Mammary microvascular endothelial cell (primary cell): ENCODE measurements around the gene HDGF. TPM values are rescaled to one million over a fixed set of nuclear protein-coding genes. Genes with fewer than 3 reads are reported as not detected.

Experiments
- total RNA-seq: library from RNA; depleted of rRNA; stranded (reverse); fragments of >200 nt; gene quantifications from 2 replicates; pipeline ENCODE4 v1.2.3, GENCODE V29; 2015

Gene HDGF
- total RNA-seq = 232 and 273 TPM in 2 replicates

DNA sequence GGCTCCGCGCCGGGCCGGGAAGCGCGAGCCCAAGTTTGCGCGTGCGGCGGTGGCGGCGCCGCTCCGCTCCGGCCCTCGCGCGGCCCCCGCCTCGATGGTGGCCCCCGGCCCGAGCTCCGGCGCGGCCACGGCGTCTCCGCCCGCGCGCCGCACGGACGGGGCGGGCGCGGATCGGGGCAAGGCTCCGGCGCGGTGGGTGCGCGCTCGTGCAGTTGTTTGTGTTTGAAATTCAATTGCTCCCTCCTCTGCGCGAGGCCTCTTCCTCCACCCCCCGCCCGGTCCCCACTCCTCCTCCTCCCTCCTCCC lies at the start of gene HDGF:
Gene HDGF, minus strand, starts transcription at position 225 of the 306 bp plus-strand sequence. CDS start 246 bp downstream, outside the sequence.

DNA sequence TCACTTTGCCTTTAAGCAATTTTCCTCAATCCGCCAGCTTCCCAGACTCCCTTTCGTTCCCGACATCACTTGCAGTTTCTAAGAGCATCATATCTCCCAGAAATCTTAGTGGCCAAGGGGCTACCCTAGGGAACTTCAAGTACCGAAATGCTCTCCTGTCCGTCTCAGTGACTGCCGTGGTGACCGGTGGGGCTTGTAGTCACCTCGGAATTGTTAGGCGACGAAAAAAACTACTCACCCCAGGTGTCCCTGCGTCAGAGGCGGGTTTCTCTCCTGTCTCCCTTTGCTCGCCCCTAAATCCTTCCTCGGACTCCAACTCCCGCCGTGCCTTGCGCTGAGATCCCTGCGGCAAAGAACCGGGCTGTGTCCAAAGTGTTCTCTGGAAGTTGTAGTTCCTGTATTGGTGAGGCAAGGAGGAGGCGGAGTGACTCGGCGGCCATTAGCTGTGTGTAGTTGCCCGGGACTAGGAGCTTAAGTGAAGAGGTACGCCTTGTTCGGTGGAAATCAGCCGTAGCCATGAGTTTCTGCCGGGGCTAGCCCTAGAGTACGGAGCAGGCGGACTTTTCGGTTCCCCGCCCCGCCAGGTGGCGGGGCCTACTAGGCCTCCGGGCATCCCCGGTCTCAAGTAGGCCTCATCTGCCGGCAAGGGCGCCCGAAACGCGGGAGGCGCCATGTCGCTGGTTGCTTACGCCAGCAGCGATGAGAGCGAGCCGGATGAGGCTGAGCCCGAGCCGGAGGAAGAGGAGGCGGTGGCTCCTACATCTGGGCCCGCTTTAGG lies 15.8 kb upstream of the HDGF start, which contains the start of gene PRCC:
Gene PRCC, plus strand, starts transcription at position 435 of the 778 bp plus-strand sequence. Its CDS starts 237 bp downstream, at position 672.

DNA sequence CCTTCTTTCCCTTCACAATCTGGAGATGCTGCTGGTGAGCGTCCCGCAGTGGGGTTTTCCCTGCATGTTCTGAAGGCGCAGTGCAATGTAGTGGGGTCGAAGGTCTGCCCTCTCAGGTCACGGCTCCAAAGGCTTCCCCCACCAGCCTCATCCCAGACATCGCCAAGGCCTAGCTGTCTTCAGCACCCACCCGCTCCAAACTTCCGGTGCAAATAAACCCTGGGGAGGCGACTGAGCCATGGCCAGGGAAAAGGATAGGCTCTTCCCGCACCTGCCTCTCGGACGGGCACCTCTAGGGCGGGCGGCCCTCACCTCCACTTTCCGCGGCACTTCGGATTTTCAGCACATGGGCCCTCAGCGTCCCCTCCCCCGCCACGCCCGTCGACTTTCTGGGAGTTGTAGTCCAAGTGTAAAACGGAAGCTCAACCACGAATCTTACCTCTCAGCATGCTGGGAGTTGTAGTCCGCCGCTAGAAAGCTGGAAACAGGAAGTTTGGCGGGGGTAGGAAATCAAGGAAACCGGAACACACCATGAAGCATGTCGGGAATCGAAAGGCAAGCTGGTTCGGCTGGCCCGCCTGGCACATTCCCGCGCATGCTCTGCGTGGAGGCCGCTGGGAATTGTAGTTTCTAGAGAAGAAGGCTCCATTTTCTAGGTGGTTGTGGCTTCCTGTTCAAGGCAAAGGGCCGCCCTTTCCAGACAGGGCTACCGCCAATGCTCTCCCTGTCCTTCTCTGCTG lies 10.6 kb downstream of the HDGF start, which contains the start of gene MRPL24:
Gene MRPL24, minus strand, starts transcription at position 348 of the 740 bp plus-strand sequence. CDS start 2,384 bp downstream, outside the sequence.

DNA sequence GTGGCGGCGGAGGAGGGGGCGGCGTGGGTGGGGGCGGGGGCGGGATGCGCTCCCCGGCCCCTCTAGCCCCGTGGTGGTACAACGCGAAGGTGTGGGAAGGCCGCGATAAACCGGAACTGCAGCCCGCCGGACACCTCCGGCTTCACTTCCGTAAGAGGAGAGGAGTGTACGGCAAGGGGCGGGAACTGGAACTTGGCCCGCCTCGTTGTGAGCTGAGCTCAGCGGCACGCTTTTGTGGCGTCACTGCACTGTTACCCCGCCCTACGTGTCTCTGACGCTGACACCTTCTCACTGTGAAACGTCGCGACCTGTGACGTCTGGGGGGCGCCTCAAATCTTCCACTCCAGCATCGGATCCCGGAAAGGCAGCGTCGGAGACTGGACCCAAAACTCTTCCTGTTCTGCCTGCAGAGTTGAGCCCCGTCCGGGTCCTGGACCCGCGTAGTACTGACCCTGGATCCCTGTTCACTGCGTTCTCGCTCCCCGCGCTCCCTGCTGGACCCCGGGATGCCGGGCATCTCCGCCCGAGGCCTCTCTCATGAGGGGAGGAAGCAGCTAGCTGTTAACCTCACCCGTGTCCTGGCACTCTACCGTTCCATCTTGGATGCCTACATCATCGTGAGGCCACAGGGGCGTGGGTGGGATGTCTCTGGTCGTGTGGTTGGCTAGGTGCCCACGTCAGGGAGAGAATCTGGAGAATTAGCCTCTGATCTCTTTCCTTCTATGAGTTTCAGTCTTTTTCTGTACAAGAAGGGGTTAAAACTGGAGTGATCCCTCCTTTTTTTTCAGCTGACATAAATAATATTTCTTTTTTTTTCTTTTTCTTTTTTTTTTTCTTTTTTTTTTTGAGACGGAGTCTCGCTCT lies 22.6 kb downstream of the HDGF start, which contains the start of gene ISG20L2:
Gene ISG20L2, minus strand, starts transcription at position 168 of the 864 bp plus-strand sequence. CDS start 1,114 bp downstream, outside the sequence.

DNA sequence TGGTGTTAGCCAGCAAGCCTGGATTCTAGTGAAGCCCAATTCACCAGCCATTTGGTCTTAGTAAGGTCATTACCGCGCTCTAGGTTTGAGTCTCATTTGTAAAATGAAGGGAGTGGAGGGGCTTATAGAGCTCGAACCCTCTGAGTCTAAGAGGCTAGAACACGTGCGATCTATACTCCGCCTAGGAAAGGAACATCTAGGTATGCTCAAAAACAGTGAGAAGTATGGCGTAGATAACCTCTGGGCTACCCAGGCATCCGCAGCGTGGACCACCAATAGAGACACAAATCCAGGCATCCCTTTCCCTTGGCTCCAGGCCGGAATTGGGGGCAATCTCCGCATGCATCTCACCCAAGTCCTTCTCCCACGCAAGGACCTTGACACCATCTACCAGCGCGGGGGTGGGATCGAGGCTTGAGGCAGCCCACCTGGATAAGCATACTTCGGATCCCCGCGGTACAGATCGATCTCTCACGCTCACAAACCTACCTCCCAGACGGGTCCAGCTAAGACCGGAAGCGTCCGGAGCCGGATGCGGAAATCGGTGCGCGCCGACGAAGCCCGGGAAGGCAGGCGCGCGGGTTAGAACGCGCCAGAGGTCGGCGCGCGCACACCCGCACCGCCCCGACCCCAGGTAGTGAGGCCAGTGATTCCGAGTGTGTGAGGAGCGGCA lies 23.4 kb downstream of the HDGF start, which contains the start of gene METTL25B:
Gene METTL25B, plus strand, starts transcription at position 544 of the 673 bp plus-strand sequence. CDS start 636 bp downstream, outside the sequence.

DNA sequence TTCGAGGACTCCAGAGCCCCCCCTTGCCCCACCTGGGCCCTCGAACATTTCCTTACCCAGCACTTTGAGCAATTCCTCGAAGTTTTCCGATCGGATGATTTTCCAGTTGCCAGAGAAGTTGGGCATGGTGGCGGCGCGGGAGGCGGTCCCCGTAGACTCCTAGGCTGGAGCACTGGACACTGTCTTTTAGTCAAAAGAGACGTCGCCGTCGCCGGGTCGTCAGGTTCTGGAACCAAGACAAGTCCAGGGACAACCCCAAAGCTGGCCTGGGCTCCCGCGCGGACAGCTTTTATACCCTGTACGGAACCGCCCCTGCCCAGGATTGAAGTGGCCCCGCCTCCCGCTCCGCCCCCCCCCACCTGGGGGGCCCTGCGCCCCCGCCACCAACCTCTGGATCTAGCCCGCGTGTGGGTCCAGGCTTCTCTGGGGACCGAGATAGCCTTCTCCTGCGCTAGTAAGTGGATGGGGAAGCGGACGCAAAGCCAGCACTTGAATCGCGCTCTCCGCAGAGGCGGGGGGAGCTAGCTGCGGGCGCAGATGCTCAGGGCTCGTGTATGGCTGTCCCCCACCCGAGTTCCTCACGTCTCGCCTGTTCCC lies 46.1 kb downstream of the HDGF start, which contains the start of gene CRABP2:
Gene CRABP2, minus strand, starts transcription at position 263 of the 597 bp plus-strand sequence. Its CDS starts 137 bp downstream, at position 126.

Other genes starting within 250 kb of the HDGF start
- 33.7 and 39.4 TPM in 2 replicates for gene IQGAP3, start 179.1 kb downstream of the HDGF start, total RNA-seq
- not detected in 2 replicates for gene TTC24, start 172.0 kb downstream of the HDGF start, total RNA-seq
- 70.9 and 72.1 TPM in 2 replicates for gene NAXE, start 159.9 kb downstream of the HDGF start, total RNA-seq
- gene GPATCH4, start 150.2 kb downstream of the HDGF start, total RNA-seq = 14.9 and 25.1 TPM in 2 replicates
- not detected in 2 replicates for gene HAPLN2, start 132.3 kb downstream of the HDGF start, total RNA-seq
- gene BCAN, start 109.6 kb downstream of the HDGF start, total RNA-seq = not detected in 2 replicates
- gene NES, start 74.3 kb downstream of the HDGF start, total RNA-seq = 360 and 381 TPM in 2 replicates
- gene CRABP2, start 46.1 kb downstream of the HDGF start, total RNA-seq = 0.13 and 0.15 TPM in 2 replicates
- 8.5 and 9.9 TPM in 2 replicates for gene METTL25B, start 23.2 kb downstream of the HDGF start, total RNA-seq
- 13.1 and 17.9 TPM in 2 replicates for gene ISG20L2, start 22.9 kb downstream of the HDGF start, total RNA-seq
- gene MRPL24, start 10.6 kb downstream of the HDGF start, total RNA-seq = 72.9 and 112 TPM in 2 replicates
- 35.0 and 45.1 TPM in 2 replicates for gene PRCC, start 15.9 kb upstream of the HDGF start, total RNA-seq
- 0.33 and 0.98 TPM in 2 replicates for gene SH2D2A, start 65.2 kb upstream of the HDGF start, total RNA-seq
- not detected in 2 replicates for gene INSRR, start 107.4 kb upstream of the HDGF start, total RNA-seq
- not detected in 2 replicates for gene NTRK1, start 109.2 kb upstream of the HDGF start, total RNA-seq
- gene PEAR1, start 142.0 kb upstream of the HDGF start, total RNA-seq = 46.7 and 49.8 TPM in 2 replicates
- gene LRRC71, start 169.0 kb upstream of the HDGF start, total RNA-seq = 0.34 TPM in 1 of 2 replicates, not detected in the other